HepG2 (cell line): ENCODE data around the gene CYBRD1. TPM values are rescaled to one million over a fixed set of nuclear protein-coding genes. Genes with fewer than 3 reads are reported as not detected.
A peak's percentile ranks its signal among the peaks of the same experiment; 100 is the strongest.

Source experiments
- ATAC-seq: fragments of 200-7000 bp; cut with Tn5 transposase; 3 replicates; pipeline ENCODE4 v1.9.1; 2020; ENCODE audit warnings: mild to moderate bottlenecking, moderate library complexity
- BruUV-seq: library from RNA; stranded (reverse); fragments of 400-500 nt; replicated peaks from 2 replicates; lab custom pipeline; 2021; lab: Mats Ljungman, UMichigan
- CTCF ChIA-PET: fragments of 300-600 bp; formaldehyde crosslinking; extraction: SDS; loops from one replicate; lab custom pipeline; 2021; ENCODE audit warnings: low total read pairs, inconsistent platforms, low intra/inter-chr PET ratio; lab: Yijun Ruan, JAX
- POLR2A ChIA-PET: fragments of 350-600 bp; sonication (Branson Sonifier 250); formaldehyde crosslinking; loops from one replicate; lab custom pipeline; 2020; ENCODE audit warnings: antibody characterized with exemption, inconsistent platforms; lab: Yijun Ruan, JAX
- DNase-seq: peaks from one replicate; pipeline ENCODE4 v3.0.0-alpha.2; 2015; ENCODE audit warnings: low spot score
- FAIRE-seq: peaks from 3 replicates; lab custom pipeline; 2011; peaks lifted over from hg19 to GRCh38; lab: Jason Lieb, UNC
- H2AFZ ChIP-seq: one replicate; pipeline ENCODE4 v1.6.1; 2011; ENCODE audit warnings: low read length, inconsistent platforms
- H3K27ac ChIP-seq: fragments of 300-600 bp; 3 replicates; pipeline ENCODE4 v1.8.0; 2011; ENCODE audit warnings: mixed run types, mild to moderate bottlenecking, mixed read lengths, low read length, inconsistent platforms; ENCODE audit not compliant: insufficient read depth; ENCODE audit errors: extremely low read length
- H3K27me3 ChIP-seq, 2 experiments: fragments of 200-600 bp in 1 of 2; 2 replicates in 1 of 2; 3 replicates in 1 of 2; pipeline versions ENCODE4 v1.6.0 to v1.8.0; 2011; ENCODE audit warnings: low read length in 2 of 2, mild to moderate bottlenecking in 2 of 2, moderate library complexity in 2 of 2, inconsistent platforms in 1 of 2; ENCODE audit not compliant: insufficient read depth in 2 of 2, control insufficient read depth in 1 of 2
- H3K36me3 ChIP-seq, 2 experiments: fragments of 200-600 bp in 1 of 2; replicated peaks in 1 of 2; 2 replicates in 1 of 2; 3 replicates in 1 of 2; pipeline versions ENCODE4 v1.5.1 to v1.8.0; 2011; ENCODE audit warnings: low read length in 2 of 2, inconsistent platforms in 1 of 2; ENCODE audit not compliant: insufficient read depth in 2 of 2, control insufficient read depth in 1 of 2
- H3K4me1 ChIP-seq: 2 replicates; pipeline ENCODE4 v1.5.1; 2012; ENCODE audit warnings: low read length, inconsistent platforms; ENCODE audit not compliant: insufficient read depth
- H3K4me2 ChIP-seq: 2 replicates; pipeline ENCODE4 v1.6.0; 2011; ENCODE audit warnings: low read depth, low read length, inconsistent platforms
- H3K4me3 ChIP-seq, 3 experiments: fragments of 200-600 bp in 1 of 3; sonication (generic), shearing (Covaris generic) in 1 of 3; replicated peaks in 1 of 3; 2 replicates each; pipeline ENCODE4 v1.5.1; 2011 to 2016; ENCODE audit warnings: low read length in 3 of 3, inconsistent platforms in 2 of 3, low read depth in 2 of 3, mild to moderate bottlenecking in 2 of 3, control low read depth in 1 of 3, mixed read lengths in 1 of 3; ENCODE audit not compliant: insufficient read depth in 1 of 3
- H3K79me2 ChIP-seq: one replicate; pipeline ENCODE4 v1.6.1; 2011; ENCODE audit warnings: low read length, inconsistent platforms; ENCODE audit not compliant: insufficient read depth
- H3K9ac ChIP-seq: 2 replicates; pipeline ENCODE4 v1.6.0; 2011; ENCODE audit warnings: mild to moderate bottlenecking, low read depth, low read length, inconsistent platforms; ENCODE audit not compliant: insufficient read depth
- H3K9me3 ChIP-seq: 2 replicates; pipeline ENCODE4 v1.5.1; 2012; ENCODE audit warnings: mild to moderate bottlenecking, low read length
- H4K20me1 ChIP-seq: 2 replicates; pipeline ENCODE4 v1.6.0; 2011; ENCODE audit warnings: inconsistent platforms, mild to moderate bottlenecking, low read length, moderate library complexity; ENCODE audit not compliant: insufficient read depth
- ATRX ChIP-seq: sonication (generic); formaldehyde crosslinking; IDR thresholded peaks from 2 replicates; pipeline ENCODE4 v1.4.0; 2020; ENCODE audit warnings: missing genetic modification reagents, borderline replicate concordance
- EHMT2 ChIP-seq: fragments of 200-600 bp; sonication (generic); IDR thresholded peaks from 2 replicates; pipeline ENCODE4 v1.7.0; 2017; ENCODE audit warnings: antibody characterized with exemption, low read depth, low read length, borderline replicate concordance
- GATAD1 ChIP-seq: IDR thresholded peaks from 2 replicates; pipeline ENCODE4 v1.6.1; 2016; ENCODE audit warnings: missing genetic modification reagents, missing compliant biosample characterization
- HDAC2 ChIP-seq: sonication (generic); formaldehyde crosslinking; IDR thresholded peaks from 2 replicates; pipeline ENCODE4 v1.4.0; 2020; ENCODE audit warnings: missing genetic modification reagents
- KAT8 ChIP-seq: IDR thresholded peaks from 2 replicates; pipeline ENCODE4 v1.6.1; 2016; ENCODE audit warnings: missing genetic modification reagents, missing compliant biosample characterization
- PRDM4 ChIP-seq: sonication (generic); formaldehyde crosslinking; IDR thresholded peaks from 2 replicates; pipeline ENCODE4 v1.9.0; 2021; ENCODE audit warnings: missing genetic modification reagents, borderline replicate concordance
- SKI ChIP-seq: fragments of 450-650 bp; IDR thresholded peaks from one replicate; pipeline ENCODE4 v1.6.1; 2018; ENCODE audit warnings: mild to moderate bottlenecking; ENCODE audit not compliant: partially characterized antibody
- SOX5 ChIP-seq: IDR thresholded peaks from 2 replicates; pipeline ENCODE4 v1.6.1; 2016; ENCODE audit warnings: borderline replicate concordance
- SP5 ChIP-seq: IDR thresholded peaks from 2 replicates; pipeline ENCODE4 v1.6.1; 2016; ENCODE audit warnings: low read depth, borderline replicate concordance
- TAF15 ChIP-seq: fragments of 200-400 bp; formaldehyde crosslinking; IDR thresholded peaks from one replicate; pipeline ENCODE4 v1.6.1; 2018; ENCODE audit warnings: mild to moderate bottlenecking, low read depth, low read length; ENCODE audit not compliant: poor library complexity, severe bottlenecking
- ZBTB20 ChIP-seq: sonication (generic); formaldehyde crosslinking; IDR thresholded peaks from 2 replicates; pipeline ENCODE4 v1.8.1; 2023; ENCODE audit warnings: missing genetic modification reagents, low read depth, mild to moderate bottlenecking, borderline replicate concordance
- ZNF777 ChIP-seq: sonication (generic); formaldehyde crosslinking; IDR thresholded peaks from 2 replicates; pipeline ENCODE4 v1.4.0; 2020; ENCODE audit warnings: missing genetic modification reagents
- ZNF790 ChIP-seq: sonication (generic); formaldehyde crosslinking; IDR thresholded peaks from 2 replicates; pipeline ENCODE4 v1.8.0; 2022; ENCODE audit warnings: missing genetic modification reagents, mild to moderate bottlenecking, borderline replicate concordance
- WGBS: methylation state at CpG from one replicate; pipeline ENCODE4 v1.1.6; 2017; ENCODE audit warnings: low lambda C conversion rate; 5-methylcytosine and 5-hydroxymethylcytosine counted together
- in situ Hi-C: cut with HindIII; loops from 2 replicates; pipeline ENCODE4 v1.10.0; 2017; ENCODE audit warnings: low pct_unique_long_range_greater_than_20kb; ENCODE audit not compliant: extremely low pct_ligation_motif_present
- intact Hi-C: fragments of 100-400 bp; cut with micrococcal nuclease; formaldehyde crosslinking; loops from one replicate; pipeline ENCODE4 v1.10.0; 2022; ENCODE audit not compliant: unreplicated experiment
- polyA plus RNA-seq, 8 experiments: library from polyadenylated mRNA; depleted of rRNA in 3 of 8; stranded (reverse) in 7 of 8; unstranded in 1 of 8; fragments of >200 nt; fragmentation: Illumina TruSeq in 4 of 8; extraction: Trizol in 4 of 8; gene quantifications; 2 replicates each; pipeline versions ENCODE4 v1.2.1 to v1.2.3, GENCODE V29; 2011 to 2016; ENCODE audit warnings: low read depth in 4 of 8, missing spikeins in 1 of 8, mixed read lengths in 1 of 8; ENCODE audit not compliant: insufficient read depth in 1 of 8
- total RNA-seq, 5 experiments: library from RNA; depleted of rRNA; stranded (reverse); fragments of >200 nt; fragmentation: Illumina TruSeq; extraction: Trizol; gene quantifications; 2 replicates each; pipeline ENCODE4 v1.2.3, GENCODE V29; 2016; ENCODE audit warnings: low read depth in 1 of 5

CYBRD1 gene
- total and polyA plus RNA-seq, 2 of the 13 experiments (the other 11 are each of a cell fraction or from before 2014, with no cell fraction given), result 0.13 to 0.42 TPM

DNA sequence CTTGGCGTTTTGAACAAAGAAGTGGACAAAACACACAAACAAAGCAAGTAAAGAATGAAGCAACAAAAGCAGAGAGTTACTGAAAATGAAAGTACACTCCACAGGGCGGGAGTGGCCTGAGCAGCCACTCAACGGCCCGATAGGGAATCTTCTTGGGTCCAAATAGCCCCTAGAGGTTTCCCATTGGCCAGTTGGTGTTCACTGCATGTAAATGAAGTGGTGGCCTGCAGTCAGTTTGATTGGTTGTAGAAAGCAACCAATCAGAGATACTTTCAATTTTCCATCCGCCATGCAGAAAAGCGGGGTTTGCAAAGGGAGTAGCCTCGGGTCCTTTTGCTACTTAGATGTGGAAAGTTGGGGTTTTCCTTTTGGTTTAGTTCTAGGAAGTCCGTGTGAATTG is 31.6 kb downstream of the CYBRD1 start (continued):
- TF ChIP-seq SKI (no peak), PRDM4 (CRISPR knock-in tag) (no peak), GATAD1 (CRISPR knock-in tag) (peak; percentile 35; the same call in 1 of the 2 replicates), EHMT2 (peak; percentile 89; the same call in 1 of the 2 replicates)
- TF ChIP-seq, all 625 proteins: peak for 36

DNA sequence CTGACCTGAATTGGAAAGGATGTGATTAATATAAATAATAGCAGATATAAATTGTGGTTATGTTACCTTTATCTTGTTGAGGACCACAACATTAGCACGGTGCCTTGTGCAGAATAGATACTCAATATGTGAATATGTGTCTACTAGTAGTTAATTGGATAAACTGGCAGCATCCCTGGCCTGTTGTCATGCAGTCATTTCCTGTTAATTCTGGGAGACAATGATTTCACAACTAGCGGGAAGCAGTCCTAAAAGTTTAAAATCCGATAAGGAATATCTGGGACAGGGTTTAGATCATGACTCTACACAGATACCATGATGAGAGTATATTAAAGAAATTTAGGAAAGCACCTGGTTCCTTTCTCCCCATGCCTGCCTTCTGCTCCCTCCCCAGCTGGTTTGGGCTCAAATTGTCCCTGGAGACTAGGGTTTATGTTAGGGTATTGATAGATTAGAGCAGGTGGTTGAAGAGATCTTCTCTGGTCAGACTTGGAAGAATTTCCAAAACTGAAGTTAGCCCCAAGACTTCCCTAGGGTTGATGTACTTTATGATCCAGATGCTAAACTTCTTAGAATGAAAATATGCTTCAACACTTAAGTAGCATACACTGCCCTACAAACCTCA is 32.8 kb downstream of the CYBRD1 start:
- DNase-seq (no peak), FAIRE-seq (no peak), ATAC-seq (no peak)
- H3K27ac ChIP-seq, result no peak overlapping the region
- H3K36me3 ChIP-seq, result no peaks in the 10 kb centered on the region
- H3K27me3 ChIP-seq, result 0 out of 5 replicates have a peak, but pooled peaks cover 0 to 5% of the 10 kb centered on the region in 2 experiments
- no peaks in the 10 kb centered on the region for H3K9me3 ChIP-seq
- peak overlapping the region; percentile 78; the same call in 1 of the 2 replicates for H3K4me2 ChIP-seq
- in situ Hi-C loops, result no loop called here
- intact Hi-C loops, result no loop called here
- H2AFZ ChIP-seq, result no peak overlapping the region
- H4K20me1 ChIP-seq, result no peaks in the 10 kb centered on the region
- peaks cover 12% of the 10 kb centered on the region for H3K4me1 ChIP-seq
- no peak overlapping the region for H3K9ac ChIP-seq
- H3K4me3 ChIP-seq, result no peak overlapping the region
- CTCF ChIA-PET, result no interaction called here
- 56% methylated on average over 3 of the region's 3 CpGs for WGBS
- TF ChIP-seq TAF15, result no peak
- no peak for TF ChIP-seq ATRX
- no peak for TF ChIP-seq SP5 (CRISPR knock-in tag)
- no peak for TF ChIP-seq ZBTB20 (CRISPR knock-in tag)
- TF ChIP-seq ZNF790 (CRISPR knock-in tag), result no peak
- no peak for TF ChIP-seq KAT8 (CRISPR knock-in tag)
- no peak for TF ChIP-seq HDAC2 (CRISPR knock-in tag)
- no peak for TF ChIP-seq SOX5 (CRISPR knock-in tag)
- no peak for TF ChIP-seq ZNF777 (CRISPR knock-in tag)
- no TSS peak for BruUV-seq
- POLR2A ChIA-PET, result no interaction called here
- no peaks in the 10 kb centered on the region for H3K79me2 ChIP-seq
